ENCODE results near the gene PPFIA2.

The PPFIA2 gene

DNA sequence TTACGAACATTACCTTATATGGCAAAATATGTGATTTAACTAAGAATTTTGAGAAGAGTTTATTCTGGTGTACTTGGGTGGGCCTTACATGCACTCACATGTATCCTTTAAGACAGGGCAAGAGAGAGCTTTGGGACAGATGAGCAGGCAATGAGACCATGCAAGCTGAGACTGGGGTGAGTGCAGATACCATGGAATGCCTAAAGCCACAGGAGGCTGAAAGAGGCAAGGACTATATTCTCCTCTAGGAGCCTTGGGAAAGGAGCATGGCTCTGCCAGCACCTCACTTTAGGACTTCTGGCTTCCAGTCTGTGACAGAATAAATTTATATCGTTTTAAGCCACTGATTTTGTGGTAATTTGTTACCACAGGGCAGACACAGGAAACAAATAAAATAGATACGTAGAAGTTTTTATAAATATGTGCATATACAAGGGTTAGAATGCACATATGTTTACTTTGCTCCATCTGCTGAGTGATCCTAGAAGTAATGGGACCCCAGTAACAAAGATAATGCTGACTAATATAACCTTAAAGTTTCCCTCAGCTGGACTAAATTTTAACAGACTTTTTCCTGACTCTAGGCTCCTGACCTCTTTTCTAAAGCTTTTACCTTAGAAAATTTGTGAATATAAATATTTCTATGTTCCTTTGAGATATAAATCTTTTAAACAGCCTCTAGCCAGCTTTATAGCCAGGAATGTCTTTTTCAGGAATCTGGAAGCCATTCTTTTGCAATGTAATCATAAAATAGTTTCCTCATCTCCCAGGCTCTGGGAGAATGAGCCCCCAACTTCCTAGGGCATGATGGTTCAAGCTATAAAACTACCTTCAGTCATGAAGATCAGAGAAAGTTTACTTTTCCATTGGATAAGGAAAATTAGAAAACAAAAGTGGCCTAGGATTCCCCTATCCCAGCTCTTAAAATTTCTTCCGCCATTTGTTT lies 216.8 kb downstream of the PPFIA2 start:
- no peak for DNase-seq

DNA sequence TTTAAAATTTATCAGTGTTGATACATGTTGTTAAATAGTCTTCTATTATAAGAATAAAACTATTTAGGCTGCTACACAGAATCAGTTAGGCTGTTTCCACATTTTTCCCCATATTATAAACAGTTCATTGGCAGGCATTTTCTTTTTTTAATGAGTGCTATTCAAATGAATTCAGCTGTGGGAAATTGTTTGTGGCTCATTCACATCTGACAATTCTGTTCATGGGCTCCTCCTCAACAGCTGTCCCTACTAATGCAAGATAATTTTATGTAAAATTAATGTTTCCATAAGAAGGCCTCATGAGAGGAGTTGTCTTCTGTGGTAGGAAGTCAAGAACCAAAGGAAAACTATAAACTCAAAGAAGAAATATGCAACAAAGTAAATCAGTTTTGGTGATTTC lies 218.0 kb downstream of the PPFIA2 start:
- DNase-seq = no peak

DNA sequence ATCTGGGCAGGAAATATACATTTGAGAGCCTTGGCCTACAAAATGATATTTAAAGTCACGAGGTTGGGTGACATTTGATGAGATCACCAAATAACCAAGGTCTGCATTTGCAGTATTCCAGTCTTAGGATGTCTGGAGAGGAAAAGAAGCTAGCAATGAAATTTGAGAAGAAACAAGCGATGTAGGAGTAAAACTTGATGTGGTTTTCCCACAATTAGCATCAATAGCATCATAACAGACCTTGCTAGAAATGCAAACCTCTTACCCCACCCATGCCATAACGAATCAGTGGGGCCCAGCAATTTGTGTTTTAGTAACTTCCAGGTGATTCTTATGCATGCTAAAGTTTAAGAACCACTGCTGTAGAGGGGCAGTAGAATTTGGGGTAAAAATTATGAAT lies 219.9 kb downstream of the PPFIA2 start:
- no peak for DNase-seq

DNA sequence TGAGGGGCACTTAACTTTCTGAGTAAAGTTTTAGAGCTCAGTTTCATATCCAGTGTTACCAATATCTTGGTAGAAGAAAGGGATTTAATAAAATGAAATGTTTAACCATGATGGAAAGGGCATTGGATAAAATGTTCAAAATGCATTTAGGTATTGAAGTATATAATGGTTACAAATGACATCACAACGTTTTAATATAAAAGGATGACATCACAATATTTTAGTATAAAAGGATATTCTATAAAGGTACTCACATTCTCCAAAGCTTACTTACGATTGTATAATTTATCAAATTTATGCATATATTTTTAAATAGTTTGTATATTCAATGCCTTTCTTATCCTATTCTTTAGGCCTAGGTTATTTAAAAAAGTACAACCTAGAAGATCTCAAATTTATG lies 226.1 kb downstream of the PPFIA2 start:
- DNase-seq = no peak

DNA sequence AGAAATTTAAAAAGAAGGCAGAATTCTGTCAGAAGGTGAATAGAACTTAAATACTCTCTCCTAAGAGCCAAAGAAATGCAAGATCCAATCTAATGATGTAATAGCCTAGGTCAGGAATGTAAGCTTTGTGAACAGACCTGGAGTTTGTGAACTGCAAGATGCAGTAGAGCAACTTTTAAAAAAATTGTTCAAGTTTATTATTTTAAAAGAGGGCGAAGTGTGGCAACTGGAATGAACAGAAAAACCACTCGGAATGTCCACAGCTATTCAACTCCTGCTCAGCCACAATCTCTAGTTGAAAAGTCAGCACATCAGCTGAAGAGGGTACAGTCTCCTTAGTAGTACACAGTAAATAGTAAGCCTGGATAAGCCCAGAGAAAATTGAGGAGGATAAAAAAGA lies 228.8 kb downstream of the PPFIA2 start:
- no peak for DNase-seq

DNA sequence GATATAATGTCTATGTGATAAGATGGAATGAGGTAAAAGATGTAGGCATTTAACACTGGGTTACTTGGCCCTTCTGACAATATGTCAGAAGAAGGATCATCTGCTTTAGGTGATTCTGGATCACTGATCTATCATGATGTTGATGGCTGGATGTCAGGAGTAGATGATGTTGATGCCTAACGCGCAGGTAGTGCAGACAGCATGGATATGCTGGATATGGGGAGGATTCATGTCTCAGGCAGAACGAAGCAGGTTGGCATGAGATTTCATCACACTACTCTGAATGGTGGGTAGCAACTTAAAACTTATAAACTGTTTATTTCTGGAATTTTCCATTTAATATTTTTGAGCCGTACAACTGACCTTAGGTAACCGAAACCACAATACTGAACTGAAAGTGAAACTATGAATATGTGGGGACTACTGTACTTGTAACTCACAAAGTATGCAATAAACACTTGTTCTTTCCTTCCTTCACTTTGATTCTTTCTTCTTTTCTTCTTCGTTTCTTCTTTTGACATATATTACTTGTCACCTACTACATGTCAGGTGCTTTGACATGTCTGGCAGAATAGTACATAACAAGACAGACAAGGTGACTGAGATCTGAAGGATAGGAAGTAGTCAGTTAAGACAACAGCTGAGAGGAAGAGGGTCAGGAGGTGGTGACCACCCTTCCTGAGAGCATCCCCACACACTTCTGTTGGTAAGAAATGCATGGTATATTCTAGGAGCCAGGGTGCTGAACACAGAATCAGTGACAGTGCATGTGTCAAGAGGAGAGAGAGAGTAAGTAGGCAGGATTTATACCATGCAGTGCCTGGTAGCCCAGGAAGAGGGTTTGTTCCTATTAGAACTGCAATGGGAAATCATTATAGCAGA lies 238.8 kb downstream of the PPFIA2 start:
- no peak for DNase-seq

DNA sequence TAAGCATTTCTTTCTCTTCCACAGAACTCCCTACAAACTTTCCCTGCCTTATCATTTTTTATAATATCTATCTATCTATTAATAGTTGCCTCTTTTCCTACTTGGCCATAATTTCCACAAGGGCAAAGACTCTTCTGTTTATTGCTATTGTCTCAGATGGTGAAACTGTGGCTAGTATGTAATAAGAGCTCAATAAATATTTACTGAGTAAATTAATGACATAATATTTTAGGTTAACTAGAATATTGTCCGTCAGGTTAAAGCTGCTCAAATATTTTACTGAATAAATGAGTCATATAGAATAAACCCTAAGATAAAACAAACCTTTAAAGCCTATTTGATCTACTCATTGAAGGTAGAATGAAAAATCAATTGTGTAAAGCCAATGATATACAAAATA lies 240.5 kb downstream of the PPFIA2 start:
- no peak for DNase-seq

DNA sequence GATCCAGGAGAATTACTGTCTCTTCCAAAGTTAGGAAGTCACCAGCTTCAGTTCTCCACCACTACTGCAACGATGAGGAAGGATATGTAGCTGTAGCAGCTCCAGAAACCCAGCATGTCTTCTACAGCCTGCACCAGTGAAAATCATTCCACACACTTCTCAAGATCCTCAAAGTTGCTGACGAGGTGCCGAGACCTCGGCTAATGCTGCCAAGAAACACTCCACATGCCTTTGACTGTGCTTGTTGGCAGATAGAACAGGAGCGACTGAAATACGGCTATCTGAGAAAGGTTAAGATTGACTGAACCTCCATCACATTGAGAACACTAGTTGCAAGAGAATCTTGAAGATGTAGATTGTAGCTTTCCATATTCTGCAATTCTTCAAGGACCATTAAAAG lies 241.9 kb downstream of the PPFIA2 start:
- no peak for DNase-seq

DNA sequence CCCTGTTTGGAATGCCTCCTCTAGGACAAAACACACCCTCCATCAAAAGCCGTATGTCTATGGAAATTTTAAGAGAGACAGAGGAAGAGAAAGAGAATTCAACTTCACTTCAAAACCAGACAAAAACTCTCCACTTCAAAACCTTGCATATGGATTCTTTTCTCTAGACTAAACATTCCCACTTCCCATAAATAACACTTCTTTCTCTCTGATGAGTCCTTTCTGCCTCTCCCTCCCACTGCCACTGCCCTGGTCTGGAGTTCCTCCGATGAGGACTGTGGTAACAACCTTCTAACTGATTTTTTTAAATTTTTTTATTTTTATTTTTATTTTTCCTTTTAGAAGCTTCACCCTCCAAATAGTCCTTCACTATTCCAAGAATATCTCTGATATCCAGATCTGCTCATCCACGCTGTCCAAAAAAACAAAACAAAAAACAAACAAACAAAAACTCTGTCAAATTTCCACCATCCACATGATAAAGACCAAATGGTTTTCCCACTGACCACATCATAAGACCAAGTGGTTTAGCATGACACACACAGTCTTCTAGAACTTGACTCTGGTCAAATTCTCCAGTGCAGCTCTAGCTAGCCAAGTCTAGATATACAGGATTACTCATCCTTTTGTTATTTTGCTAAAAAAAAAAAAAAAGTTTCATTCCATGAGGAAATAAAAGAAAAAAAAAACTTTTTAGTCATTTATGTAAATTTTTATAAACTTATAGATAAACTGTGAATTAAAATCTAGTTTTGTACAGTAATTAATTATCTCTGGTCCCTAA lies 256.0 kb downstream of the PPFIA2 start:
- DNase-seq = no peak

DNA sequence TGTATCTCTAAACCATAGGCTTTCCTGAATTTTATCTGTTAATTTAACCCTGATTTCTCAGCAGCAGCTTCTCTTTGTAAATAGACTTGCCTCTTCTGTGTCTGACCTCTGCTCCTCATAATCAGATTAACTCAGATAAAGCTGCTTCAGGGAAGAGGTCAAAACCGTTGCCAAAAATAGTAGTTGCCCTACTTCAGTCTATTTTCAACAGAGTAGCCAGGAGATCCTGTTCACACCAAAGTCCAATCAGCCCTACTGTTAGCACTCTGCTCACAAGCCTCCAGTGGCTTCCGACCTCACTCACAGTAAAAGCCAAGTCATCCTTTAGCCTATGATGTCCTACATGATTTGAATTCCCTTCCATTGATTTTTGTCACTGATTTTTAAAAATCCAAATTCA lies 258.4 kb downstream of the PPFIA2 start:
- no peak for DNase-seq

DNA sequence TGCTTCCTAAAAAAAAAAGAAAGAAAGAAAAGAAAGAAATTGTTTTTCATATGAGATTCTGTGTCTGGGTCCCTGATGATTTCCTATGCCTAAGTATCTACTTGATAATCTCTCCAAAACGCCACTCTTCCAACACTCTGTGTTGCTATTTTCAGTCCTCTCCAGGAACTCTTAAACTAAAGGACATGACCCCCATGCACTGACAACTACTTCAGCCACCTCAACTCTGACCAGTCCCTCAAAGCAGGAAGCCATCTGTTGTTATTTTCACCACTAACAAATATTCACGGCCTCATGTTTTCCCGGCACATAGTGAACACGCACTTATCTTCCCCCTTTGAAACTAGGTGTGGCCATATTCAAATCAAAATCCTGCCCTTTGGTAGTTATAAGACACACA lies 259.3 kb downstream of the PPFIA2 start:
- DNase-seq = no peak

DNA sequence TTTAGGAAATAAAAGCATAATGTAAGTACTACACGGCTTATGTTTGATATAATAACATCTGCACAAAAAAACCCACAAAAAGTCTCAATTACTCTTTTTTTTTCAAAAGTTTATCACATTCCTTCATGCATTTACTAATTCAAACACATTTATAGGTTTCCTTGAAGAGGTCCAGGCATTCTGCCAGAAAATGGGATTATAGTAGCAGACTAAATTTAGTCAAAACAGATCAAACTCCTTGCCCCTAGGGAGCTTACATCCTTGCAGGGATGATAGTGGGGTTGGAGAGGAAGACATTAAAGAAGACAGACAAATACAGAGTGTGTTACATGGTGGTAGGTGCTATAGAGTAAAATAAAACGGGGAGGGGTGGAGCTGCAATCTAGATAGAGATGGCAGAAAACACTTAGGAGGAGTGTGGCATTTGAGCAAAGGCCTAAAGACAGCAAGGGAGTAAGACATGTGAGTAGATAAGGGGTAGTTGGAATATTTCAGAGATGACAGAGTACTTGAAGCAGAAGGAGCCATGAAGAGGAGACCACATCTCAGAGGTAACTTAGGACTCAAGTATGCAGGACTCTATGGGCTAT lies 266.9 kb downstream of the PPFIA2 start:
- no peak for DNase-seq

DNA sequence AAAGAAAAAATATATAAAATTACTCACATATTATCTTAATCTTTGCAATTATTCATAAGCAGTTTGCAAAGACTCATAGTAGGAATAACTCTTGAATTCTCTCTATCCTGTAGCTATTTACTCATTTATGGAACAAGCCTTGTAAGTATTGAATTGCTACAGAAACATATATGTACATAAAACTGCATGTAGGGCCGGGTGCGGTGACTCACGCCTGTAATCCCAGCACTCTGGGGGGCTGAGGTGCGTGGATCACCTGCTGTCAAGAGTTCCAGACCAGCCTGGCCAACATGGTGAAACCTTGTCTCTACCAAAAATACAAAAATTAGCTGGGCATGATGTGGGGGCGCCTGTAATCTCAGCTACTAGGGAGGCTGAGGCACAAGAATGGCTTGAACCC lies 286.2 kb downstream of the PPFIA2 start:
- no peak for DNase-seq

DNA sequence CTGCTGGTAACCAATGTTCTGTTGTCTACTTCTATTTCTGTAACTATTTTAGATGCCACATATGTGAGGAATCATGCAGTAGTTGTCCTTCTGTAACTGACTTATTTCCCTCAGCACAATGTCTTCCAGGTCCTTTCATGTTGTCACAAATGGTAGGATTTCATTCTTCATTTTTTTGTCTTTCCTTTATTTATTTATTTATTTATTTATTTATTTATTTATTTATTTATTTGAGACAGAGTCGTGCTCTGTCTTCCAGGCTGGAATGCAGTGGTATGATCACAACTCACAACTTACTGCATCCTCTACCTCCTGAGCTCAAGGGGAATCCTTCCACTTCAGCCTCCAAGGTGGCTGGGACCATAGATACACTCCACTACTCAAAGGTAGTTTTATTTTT lies 288.2 kb downstream of the PPFIA2 start:
- DNase-seq = no peak

DNA sequence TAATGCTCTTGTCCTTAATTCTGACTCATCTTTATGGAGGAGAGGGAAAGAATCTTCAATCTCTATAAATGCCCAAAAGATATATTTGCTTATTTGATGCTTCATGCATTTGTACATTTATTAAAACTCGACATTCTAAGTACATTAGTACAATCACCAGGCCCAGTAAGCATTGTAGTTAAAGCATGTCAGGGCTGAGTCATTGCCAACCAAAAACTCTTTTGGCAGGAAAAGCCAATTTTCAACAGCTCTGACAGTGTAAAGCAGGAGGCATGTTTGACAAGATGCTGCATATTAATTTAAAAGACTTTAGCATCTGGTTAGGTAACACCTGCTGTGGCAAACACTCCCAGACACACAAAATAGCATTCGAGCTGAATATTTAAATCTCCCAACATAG lies 290.9 kb downstream of the PPFIA2 start:
- no peak for DNase-seq

DNA sequence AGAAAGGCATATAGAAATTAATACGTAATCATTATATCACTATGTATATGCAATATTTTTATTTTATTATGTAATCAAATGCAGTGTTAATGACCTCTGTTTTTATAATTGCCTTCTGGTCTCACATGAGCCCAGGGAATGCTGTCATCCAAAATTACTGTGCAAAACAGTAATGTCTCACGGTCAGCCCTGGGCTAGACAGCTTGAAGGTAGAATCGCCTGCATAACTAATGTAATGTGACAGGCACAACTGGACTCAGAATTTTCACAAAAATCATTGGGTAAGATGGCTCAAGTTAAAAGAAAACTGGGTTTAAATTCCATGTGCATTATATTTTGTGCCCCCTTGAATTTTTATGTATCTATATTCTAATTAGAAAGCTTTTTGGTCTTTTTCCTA lies 293.3 kb downstream of the PPFIA2 start:
- DNase-seq = no peak

DNA sequence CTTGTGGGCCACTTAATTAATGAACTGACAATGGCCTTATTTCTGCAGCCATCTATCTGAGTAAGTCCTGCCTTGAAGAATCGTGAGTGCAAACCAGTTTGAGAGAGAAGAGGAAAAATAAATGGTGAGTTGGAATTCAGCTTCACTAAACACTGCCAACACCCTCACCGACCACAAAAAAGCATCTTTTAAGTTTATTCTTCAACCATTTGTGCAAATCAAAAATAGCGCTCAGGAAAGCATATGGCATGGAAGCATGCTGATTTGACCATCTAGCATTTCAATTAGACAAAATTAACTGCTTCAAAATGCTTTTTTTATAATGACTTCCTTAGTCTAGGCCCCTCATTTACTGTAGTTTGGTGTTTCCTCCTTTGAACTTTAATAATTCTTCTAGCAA lies 294.0 kb downstream of the PPFIA2 start:
- DNase-seq = no peak

DNA sequence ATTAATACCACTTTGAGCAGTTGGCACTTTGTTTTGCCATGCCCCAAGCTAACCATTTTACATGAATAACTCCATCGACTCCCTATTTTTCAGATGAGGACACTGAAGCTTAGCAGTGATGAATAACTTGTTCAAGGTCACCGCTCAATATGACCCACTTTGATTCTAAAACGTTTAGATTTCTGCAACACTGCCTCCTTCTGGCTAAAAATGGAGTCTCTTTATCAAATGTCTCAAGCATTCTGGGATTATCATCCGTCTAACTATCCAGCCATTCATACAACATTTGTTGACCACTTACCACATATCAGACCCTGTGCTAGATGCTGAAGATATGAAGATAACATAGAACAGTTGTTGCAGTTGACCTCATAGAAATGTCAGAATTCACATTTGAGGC lies 298.0 kb downstream of the PPFIA2 start:
- no peak for DNase-seq

DNA sequence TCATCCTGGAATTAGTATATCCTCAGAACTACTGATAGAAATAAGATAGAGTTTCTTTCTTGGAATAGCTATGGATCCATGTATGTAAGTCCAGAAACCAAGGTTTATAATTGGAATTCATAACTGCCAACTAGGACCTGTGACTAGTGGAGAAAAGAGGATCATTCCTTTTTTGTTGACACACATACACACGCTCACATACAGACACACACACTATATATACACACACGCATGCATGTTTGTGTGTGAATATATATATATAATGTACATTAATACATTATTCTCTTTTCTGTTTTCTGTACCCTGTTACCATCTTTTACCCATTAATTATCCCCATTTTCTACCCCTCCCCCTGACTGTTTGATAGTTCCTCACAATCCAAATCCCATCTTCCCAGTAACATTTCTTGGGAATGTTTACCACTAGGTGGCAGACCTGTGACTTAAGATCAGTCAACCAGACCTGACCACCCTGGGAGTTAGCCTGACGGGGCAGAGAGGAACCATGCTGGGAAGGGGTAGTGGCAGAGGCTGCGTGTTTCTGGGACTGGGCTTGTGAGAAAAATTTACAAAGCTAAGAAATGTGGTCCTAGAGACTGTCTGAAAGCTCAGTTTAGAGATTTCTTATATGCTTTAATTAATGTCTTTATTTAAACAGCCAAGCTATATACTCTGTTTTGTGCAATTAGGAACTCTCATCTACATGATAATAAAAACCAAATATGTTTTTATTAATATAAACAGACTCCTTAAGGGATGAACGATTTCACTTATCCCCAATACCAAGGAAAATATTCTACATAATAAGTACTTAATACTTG lies 308.0 kb downstream of the PPFIA2 start:
- DNase-seq = peak; percentile 28

DNA sequence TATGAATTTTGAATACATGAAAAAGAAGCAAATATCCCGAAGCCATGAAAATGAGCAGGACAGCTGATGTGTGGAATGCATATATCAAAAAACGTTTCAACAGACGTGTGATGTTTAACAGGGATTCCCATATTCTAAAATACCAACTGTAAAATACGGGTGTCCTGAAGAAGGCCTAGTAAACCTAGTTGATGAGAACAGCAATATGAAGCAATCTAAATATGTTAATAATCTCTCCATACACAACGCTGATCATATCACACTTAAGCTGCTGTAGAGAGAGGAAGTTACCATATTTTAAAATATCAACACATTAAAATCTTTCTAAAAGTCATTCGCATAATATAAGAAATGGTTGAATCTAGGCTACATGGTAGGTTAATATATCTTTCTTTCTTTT lies 317.5 kb downstream of the PPFIA2 start:
- no peak for DNase-seq

DNA sequence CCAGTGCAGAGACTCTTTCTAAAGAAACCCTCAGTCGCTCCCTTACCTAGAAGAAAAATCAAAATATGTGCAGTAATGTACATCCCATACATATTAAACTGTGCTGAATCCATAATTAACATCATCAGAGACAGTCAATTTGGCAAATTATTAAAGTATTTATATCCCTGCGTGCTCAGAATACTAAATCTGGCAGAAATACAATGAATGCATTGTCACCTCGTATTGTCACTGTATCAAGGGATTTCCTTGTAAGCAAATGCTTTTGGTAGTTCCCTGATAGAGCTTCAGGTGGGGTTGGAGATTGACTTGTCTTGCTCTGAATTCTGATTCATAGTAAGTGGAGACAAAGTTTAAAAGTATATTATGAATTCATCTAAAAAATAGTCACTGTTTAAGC lies 319.1 kb downstream of the PPFIA2 start:
- DNase-seq = no peak

DNA sequence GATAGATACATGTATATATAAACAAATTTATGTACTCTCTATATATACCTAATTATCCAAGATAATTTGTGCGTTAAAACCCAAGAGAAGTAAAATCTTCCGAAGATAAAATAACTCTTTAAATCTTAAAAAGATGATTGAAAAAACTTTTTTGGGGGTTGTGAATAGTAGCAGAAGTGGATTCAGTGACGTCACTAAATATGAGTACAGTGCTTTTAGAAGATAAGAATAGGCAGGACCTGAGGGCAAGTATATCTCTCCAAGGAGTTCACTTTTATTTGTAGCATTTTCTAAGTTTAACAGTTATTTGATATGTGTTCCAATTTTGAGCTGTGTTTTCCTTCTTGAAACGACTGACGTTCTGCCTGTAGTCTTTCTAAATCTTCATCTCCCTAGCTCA lies 319.8 kb downstream of the PPFIA2 start:
- no peak for DNase-seq
